GM08714 (cell line): ENCODE measurements around the gene FAM187B.
"Not testable (repeated sequence)": the region's sequence is repeated elsewhere in the genome, so short reads cannot be mapped to it uniquely, and the experiment has no call there.

Experiments
- H3K4me3 ChIP-seq: fragments of 200-500 bp; sonication (Bioruptor generic); 2 replicates; pipeline ENCODE4 v1.5.1; 2014; ENCODE audit warnings: mild to moderate bottlenecking, low read length, inconsistent platforms
- ZNF274 ChIP-seq: IDR thresholded peaks from 2 replicates; pipeline ENCODE4 v1.6.1; 2012; ENCODE audit warnings: mild to moderate bottlenecking, low read depth, low read length

FAM187B gene

GRCh38 chr19:35251456-35251855 lies 22.9 kb upstream of the FAM187B start:
- TF ChIP-seq ZNF274 = no peak
- no peak overlapping the region for H3K4me3 ChIP-seq

- no peak for TF ChIP-seq ZNF274
- H3K4me3 ChIP-seq = peak overlapping the region; percentile 64
These were observed 21.5 kb upstream of the FAM187B start for GRCh38 chr19:35249848-35250711.

- peak overlapping the region; percentile 64 for H3K4me3 ChIP-seq
- TF ChIP-seq ZNF274 = no peak
These were observed 20.8 kb upstream of the FAM187B start for GRCh38 chr19:35249146-35249847.

GRCh38 chr19:35248310-35249145 lies 20.0 kb upstream of the FAM187B start, which contains the start of gene LSR:
Gene LSR, plus strand, starts transcription at chr19:35249002. Its CDS starts 21 bp downstream, at chr19:35249023.
- no peak for TF ChIP-seq ZNF274
- peak within 1 kb of the TSS; percentile 64 for H3K4me3 ChIP-seq

- no peak for TF ChIP-seq ZNF274
- H3K4me3 ChIP-seq = peak overlapping the region; percentile 64
These were observed 19.2 kb upstream of the FAM187B start for GRCh38 chr19:35247526-35248309.

GRCh38 chr19:35246466-35247092 lies 18.0 kb upstream of the FAM187B start:
- no peak overlapping the region for H3K4me3 ChIP-seq
- no peak for TF ChIP-seq ZNF274

- no peak for TF ChIP-seq ZNF274
- H3K4me3 ChIP-seq = no peak overlapping the region; the same call in 1 of the 2 replicates
These were observed 12.9 kb upstream of the FAM187B start for GRCh38 chr19:35241417-35241816.

- H3K4me3 ChIP-seq = no peak overlapping the region
- TF ChIP-seq ZNF274 = no peak
These were observed 11.8 kb upstream of the FAM187B start for GRCh38 chr19:35240327-35240726.

- H3K4me3 ChIP-seq = not testable (repeated sequence)
These were observed 11.1 kb upstream of the FAM187B start for GRCh38 chr19:35239597-35239996.

- no peak overlapping the region for H3K4me3 ChIP-seq
- no peak for TF ChIP-seq ZNF274
These were observed 8.3 kb upstream of the FAM187B start for GRCh38 chr19:35236638-35237400.

GRCh38 chr19:35232912-35233311 lies 4.4 kb upstream of the FAM187B start:
- no peak for TF ChIP-seq ZNF274
- H3K4me3 ChIP-seq = no peak overlapping the region

GRCh38 chr19:35231956-35232645 lies 3.6 kb upstream of the FAM187B start:
- no peak overlapping the region for H3K4me3 ChIP-seq
- TF ChIP-seq ZNF274 = no peak
